Measurements from ENCODE around the gene CTDSPL.

CTDSPL gene

DNA sequence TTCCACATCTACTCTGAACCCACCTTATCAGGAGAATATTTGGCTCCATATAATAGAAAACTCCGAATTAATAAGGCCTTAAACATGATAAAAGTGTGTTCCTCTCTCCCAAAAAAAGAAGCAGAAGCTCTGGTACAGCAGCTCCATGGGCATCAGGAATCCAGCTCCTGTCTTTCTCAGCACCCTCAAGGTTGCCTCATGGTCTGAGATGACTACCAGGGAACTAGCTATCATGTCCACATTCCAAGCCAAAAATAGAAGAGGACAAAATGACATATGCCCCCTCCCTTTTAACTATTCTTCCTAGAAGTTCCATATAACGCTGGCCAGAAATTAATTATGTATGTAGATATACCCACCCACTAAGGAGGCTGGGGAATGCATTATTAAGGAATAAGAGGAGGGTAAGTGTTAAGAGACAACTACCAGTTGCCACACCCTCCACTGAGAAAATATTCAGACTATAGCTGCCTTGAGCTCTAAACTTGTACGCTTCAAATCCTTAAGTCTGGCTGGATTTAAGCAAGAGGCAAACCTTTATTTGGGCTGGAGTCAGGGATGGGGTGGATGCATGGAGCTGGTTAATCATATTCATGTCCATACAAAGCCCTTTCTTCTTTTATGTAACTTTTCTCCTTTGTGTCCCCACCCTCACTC is 35.8 kb upstream of the CTDSPL start:
- H3K27ac ChIP-seq (ENCODE audit: low read length), result no peak overlapping the region
- no peaks in the 10 kb centered on the region for H3K36me3 ChIP-seq (ENCODE audit: insufficient read depth, low read depth, low read length)
- H3K9me3 ChIP-seq (ENCODE audit: insufficient read depth, low read depth, low read length), result no peaks in the 10 kb centered on the region
- no peak overlapping the region for H3K9ac ChIP-seq (ENCODE audit: low read depth, low read length)
- peaks cover 7% of the 10 kb centered on the region; the same call in 1 of the 2 replicates for H3K4me1 ChIP-seq (ENCODE audit: insufficient read depth, low read length)
- H3K4me3 ChIP-seq (ENCODE audit: low read length), result no peak overlapping the region
- no peaks in the 10 kb centered on the region for H3K27me3 ChIP-seq (ENCODE audit: insufficient read depth, low read length)

DNA sequence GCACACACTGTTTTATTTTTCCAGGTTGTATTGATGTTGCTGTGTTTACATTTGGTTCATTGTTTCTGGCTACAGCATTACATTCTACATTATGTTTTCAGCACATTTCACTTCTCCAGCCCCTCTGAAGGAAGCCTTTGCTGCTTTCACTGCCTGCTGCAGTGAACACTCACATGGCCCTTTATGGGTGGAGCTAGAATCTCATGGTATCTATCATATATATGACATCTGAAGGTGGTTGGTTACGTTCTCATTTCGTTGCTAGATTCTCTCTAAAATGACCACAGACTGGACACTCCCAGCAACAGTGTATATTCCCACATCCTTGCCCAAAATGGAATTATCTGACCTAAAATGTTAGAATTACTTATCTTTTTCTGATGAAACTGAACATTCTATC is 35.2 kb upstream of the CTDSPL start:
- no peaks in the 10 kb centered on the region for H3K9me3 ChIP-seq (ENCODE audit: insufficient read depth, low read depth, low read length)
- peaks cover 7% of the 10 kb centered on the region; the same call in 1 of the 2 replicates for H3K4me1 ChIP-seq (ENCODE audit: insufficient read depth, low read length)
- no peaks in the 10 kb centered on the region for H3K36me3 ChIP-seq (ENCODE audit: insufficient read depth, low read depth, low read length)
- no peak overlapping the region for H3K27ac ChIP-seq (ENCODE audit: low read length)
- H3K27me3 ChIP-seq (ENCODE audit: insufficient read depth, low read length), result no peaks in the 10 kb centered on the region
- H3K9ac ChIP-seq (ENCODE audit: low read depth, low read length), result no peak overlapping the region
- H3K4me3 ChIP-seq (ENCODE audit: low read length), result no peak overlapping the region

GRCh38 chr3:37826933-37827332 is 34.7 kb upstream of the CTDSPL start:
- Histone ChIP-seq H3K9me3 (ENCODE audit: insufficient read depth, low read depth, low read length) (no peaks in the 10 kb centered on the region), H3K4me1 (ENCODE audit: insufficient read depth, low read length) (peaks cover 7% of the 10 kb centered on the region; the same call in 1 of the 2 replicates), H3K4me3 (ENCODE audit: low read length) (no peak overlapping the region), H3K9ac (ENCODE audit: low read depth, low read length) (no peak overlapping the region), H3K27ac (ENCODE audit: low read length) (no peak overlapping the region), H3K27me3 (ENCODE audit: insufficient read depth, low read length) (no peaks in the 10 kb centered on the region), H3K36me3 (ENCODE audit: insufficient read depth, low read depth, low read length) (no peaks in the 10 kb centered on the region)

DNA sequence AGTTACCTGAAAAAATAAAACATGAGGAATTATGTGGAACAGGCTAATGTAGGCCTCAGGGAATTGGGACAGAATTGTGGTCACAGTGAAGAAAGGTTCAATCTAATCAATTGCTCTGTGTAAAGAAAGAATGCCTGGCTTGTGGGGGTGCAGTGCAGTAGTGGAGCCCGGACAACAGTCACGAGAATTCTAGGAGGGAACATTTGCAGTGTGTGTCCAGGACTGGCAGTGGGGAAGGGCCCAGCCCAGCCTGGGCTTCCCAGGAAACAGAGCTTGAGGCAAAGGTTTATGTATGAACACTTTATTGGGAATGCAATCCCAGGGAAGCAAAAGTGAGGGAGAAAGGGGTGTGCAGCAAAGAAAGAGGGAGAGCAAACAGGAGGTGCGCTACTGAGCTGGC is 29.2 kb upstream of the CTDSPL start:
- no peaks in the 10 kb centered on the region for H3K36me3 ChIP-seq (ENCODE audit: insufficient read depth, low read depth, low read length)
- H3K4me1 ChIP-seq (ENCODE audit: insufficient read depth, low read length), result no peaks in the 10 kb centered on the region
- H3K27ac ChIP-seq (ENCODE audit: low read length), result no peak overlapping the region
- H3K27me3 ChIP-seq (ENCODE audit: insufficient read depth, low read length), result no peaks in the 10 kb centered on the region
- H3K4me3 ChIP-seq (ENCODE audit: low read length), result no peak overlapping the region
- H3K9ac ChIP-seq (ENCODE audit: low read depth, low read length), result no peak overlapping the region
- H3K9me3 ChIP-seq (ENCODE audit: insufficient read depth, low read depth, low read length), result no peaks in the 10 kb centered on the region

DNA sequence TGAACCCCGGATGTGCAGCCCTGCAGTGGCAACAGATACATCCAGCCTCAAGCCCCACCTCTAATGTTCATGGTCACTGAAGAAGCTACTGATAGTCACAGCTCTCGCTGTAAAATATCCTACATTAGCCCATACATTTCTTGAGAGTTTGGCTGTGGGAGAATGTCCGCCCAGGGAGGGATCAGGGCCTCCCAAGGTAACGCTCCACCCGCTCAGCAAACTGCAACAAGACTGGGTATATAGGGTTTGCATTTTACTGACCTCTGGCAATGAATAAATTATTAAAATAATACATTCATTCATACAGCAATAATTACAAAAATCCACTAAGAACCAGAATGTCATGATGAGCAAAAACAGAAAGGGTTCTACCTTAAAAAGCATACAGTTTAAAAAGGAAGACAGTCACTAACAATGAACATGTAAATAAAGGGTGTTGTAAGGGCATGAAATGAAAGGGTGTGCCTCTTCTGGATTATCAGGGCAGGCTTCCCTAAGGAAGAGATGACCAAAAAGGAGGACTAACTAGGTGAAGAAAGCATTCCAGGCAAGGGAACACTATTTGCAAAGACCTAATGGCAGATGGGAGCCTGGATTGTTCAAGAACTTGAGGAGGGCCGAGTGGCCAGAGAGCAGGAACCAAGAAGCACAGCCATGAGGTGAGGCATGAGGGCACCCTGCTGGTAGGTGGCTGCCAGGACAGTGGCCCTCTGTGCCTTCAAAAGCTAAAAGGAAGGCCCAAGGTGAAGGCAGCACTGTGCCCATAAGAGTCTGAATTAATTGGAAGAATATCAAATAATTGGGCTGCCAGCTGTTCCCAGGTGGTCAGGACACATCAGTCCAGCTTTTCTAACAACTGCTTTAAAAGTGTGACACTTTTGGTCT is 28.1 kb upstream of the CTDSPL start:
- no peaks in the 10 kb centered on the region for H3K36me3 ChIP-seq (ENCODE audit: insufficient read depth, low read depth, low read length)
- H3K4me1 ChIP-seq (ENCODE audit: insufficient read depth, low read length), result no peaks in the 10 kb centered on the region
- no peak overlapping the region for H3K4me3 ChIP-seq (ENCODE audit: low read length)
- H3K9me3 ChIP-seq (ENCODE audit: insufficient read depth, low read depth, low read length), result no peaks in the 10 kb centered on the region
- no peaks in the 10 kb centered on the region for H3K27me3 ChIP-seq (ENCODE audit: insufficient read depth, low read length)
- no peak overlapping the region for H3K9ac ChIP-seq (ENCODE audit: low read depth, low read length)
- no peak overlapping the region for H3K27ac ChIP-seq (ENCODE audit: low read length)

DNA sequence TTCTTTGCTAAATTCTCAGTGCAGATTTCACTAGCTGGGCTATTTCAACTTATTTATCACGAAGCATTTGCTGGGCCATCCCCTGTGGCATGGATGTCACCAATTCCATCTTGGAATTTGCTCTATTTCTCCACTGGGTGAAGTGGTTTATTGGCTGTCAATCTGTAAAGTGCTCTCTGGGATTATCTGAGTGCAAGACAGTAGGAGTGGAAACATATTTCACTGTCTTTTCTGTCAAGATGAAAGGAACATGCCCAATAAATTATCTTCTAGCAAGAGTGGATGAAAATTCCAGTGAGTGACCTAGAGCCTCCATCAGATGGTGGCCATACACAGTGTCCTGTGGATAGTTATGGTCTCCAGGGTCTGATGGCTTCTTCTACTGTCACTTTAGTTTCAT is 25.1 kb upstream of the CTDSPL start:
- Histone ChIP-seq H3K27ac (ENCODE audit: low read length) (no peak overlapping the region), H3K4me3 (ENCODE audit: low read length) (no peak overlapping the region), H3K9me3 (ENCODE audit: insufficient read depth, low read depth, low read length) (no peaks in the 10 kb centered on the region), H3K27me3 (ENCODE audit: insufficient read depth, low read length) (no peaks in the 10 kb centered on the region), H3K36me3 (ENCODE audit: insufficient read depth, low read depth, low read length) (no peaks in the 10 kb centered on the region), H3K4me1 (ENCODE audit: insufficient read depth, low read length) (no peaks in the 10 kb centered on the region), H3K9ac (ENCODE audit: low read depth, low read length) (no peak overlapping the region)

DNA sequence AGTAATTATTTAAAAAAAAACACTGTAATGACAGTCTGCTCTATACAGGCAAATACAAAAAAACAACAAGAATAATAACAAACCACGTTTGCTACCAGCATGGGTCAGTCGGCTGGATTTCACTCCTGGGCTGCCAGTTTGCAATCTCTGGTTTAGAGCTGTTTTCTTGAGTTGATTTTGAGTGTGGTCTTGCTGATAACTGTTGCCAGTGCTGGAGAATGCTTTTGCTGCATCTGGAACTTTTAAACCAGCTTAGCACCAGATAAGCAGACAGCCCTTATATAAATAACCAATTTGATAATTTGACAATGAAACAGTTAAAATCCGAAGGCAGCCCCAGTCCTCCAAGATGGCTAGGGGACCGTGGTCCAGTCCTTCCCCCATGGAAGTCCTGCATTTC is 14.0 kb upstream of the CTDSPL start:
- H3K36me3 ChIP-seq (ENCODE audit: insufficient read depth, low read depth, low read length), result no peaks in the 10 kb centered on the region
- no peaks in the 10 kb centered on the region for H3K9me3 ChIP-seq (ENCODE audit: insufficient read depth, low read depth, low read length)
- H3K9ac ChIP-seq (ENCODE audit: low read depth, low read length), result no peak overlapping the region
- no peak overlapping the region for H3K27ac ChIP-seq (ENCODE audit: low read length)
- no peak overlapping the region for H3K4me3 ChIP-seq (ENCODE audit: low read length)
- H3K27me3 ChIP-seq (ENCODE audit: insufficient read depth, low read length), result no peaks in the 10 kb centered on the region
- peaks cover 10% of the 10 kb centered on the region; the same call in 1 of the 2 replicates for H3K4me1 ChIP-seq (ENCODE audit: insufficient read depth, low read length)

DNA sequence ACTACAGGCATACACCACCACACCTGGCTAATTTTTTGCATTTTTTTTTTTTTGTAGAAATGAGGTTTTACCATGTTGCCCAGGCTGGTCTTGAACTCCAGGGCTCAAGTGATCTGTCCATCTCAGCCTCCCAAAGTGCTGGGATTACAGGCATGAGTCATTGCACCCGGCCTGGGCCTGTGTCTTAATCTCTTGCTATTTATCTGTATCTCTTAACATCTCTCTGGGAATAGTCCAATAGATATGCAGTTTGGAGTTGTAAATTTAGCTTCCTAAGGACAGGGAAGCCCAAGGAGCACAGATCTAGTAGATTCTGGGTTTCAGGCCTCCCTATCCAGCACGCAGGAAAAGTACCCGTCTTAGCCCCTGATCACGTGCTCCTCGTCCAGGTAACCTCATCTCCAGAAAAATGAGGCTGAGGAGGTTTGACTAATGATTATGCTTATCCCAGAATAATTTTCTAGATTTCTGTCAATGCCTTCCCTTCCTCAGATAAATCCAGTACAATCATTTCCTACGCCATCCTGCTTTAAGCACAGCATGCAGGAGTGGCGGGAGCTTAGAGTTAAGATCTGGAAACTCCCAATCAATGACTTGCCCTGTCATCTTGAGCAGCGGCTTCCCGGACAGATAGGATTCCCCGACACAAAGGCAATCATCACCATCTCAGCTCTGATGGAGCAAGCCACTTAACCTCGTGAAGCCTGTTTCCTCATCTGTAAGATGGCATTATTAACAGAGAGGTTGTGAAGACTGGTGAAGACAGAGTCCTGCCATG is 12.3 kb upstream of the CTDSPL start:
- Histone ChIP-seq H3K4me3 (ENCODE audit: low read length) (no peak overlapping the region), H3K4me1 (ENCODE audit: insufficient read depth, low read length) (peaks cover 10% of the 10 kb centered on the region; the same call in 1 of the 2 replicates), H3K27me3 (ENCODE audit: insufficient read depth, low read length) (no peaks in the 10 kb centered on the region), H3K9ac (ENCODE audit: low read depth, low read length) (no peak overlapping the region), H3K36me3 (ENCODE audit: insufficient read depth, low read depth, low read length) (no peaks in the 10 kb centered on the region), H3K27ac (ENCODE audit: low read length) (no peak overlapping the region), H3K9me3 (ENCODE audit: insufficient read depth, low read depth, low read length) (no peaks in the 10 kb centered on the region)

DNA sequence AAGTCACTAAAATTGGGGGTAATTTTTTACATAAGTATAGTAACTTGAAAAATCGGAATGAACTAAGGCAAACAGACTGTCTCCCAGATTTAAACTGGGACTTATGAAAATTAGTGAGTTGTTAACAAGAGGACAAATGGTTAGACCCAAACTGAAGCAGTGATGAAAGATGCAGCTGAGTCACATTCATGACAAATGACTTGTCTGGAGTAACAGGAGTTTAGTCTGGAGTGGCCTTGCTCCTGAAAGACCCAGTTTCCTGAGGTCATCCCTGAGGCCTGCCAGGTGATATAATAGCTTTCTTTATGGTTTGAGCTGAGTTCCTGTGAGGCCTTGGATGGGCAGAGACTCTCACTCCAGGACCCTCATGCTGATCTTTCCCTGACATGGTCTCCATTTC is 9.6 kb upstream of the CTDSPL start:
- Histone ChIP-seq H3K4me3 (ENCODE audit: low read length) (no peak overlapping the region), H3K9ac (ENCODE audit: low read depth, low read length) (no peak overlapping the region), H3K9me3 (ENCODE audit: insufficient read depth, low read depth, low read length) (no peaks in the 10 kb centered on the region), H3K27ac (ENCODE audit: low read length) (no peak overlapping the region), H3K36me3 (ENCODE audit: insufficient read depth, low read depth, low read length) (no peaks in the 10 kb centered on the region), H3K4me1 (ENCODE audit: insufficient read depth, low read length) (peaks cover 10% of the 10 kb centered on the region; the same call in 1 of the 2 replicates), H3K27me3 (ENCODE audit: insufficient read depth, low read length) (no peaks in the 10 kb centered on the region)

GRCh38 chr3:37852771-37853170 is 8.9 kb upstream of the CTDSPL start:
- peaks cover 10% of the 10 kb centered on the region; the same call in 1 of the 2 replicates for H3K4me1 ChIP-seq (ENCODE audit: insufficient read depth, low read length)
- H3K27ac ChIP-seq (ENCODE audit: low read length), result no peak overlapping the region
- no peaks in the 10 kb centered on the region for H3K9me3 ChIP-seq (ENCODE audit: insufficient read depth, low read depth, low read length)
- no peaks in the 10 kb centered on the region for H3K36me3 ChIP-seq (ENCODE audit: insufficient read depth, low read depth, low read length)
- no peaks in the 10 kb centered on the region for H3K27me3 ChIP-seq (ENCODE audit: insufficient read depth, low read length)
- H3K4me3 ChIP-seq (ENCODE audit: low read length), result no peak overlapping the region
- H3K9ac ChIP-seq (ENCODE audit: low read depth, low read length), result no peak overlapping the region

DNA sequence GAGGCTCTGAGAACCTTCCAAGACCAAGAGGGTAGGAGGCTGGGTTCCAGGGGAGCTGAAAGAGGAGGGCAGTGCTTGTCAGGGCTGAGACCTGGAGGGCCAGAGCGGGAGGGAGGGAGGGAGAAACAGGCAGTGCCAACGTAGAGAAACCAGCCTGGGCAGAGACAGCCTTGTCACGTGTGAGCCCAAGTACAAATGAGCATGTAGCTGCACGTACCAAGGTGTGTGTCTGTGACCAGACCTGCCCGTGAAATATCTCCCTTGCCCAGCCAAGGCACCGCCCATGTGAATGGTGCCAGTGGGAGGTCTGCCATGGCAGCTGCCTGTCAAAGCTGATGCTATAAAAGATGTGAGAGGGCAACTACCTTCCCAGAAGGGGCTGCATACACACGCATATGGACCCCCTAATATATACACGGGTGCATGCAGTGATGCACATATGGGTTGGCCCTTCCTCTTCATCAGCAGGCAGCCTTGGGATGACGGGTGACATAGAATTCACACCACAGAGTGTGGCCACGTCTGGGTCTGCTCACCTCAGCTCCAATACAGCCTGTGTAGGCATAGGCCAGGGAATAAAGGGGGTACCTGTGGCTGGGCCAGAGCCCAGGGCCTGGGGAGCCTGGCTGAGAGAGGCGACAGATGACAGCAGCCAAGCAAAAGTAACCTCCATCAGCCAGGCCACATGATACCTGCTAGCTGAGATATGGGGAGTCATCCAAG is 7.8 kb upstream of the CTDSPL start:
- H3K9ac ChIP-seq (ENCODE audit: low read depth, low read length), result no peak overlapping the region

More for the DNA sequence above, 7.8 kb upstream of the CTDSPL start:
- peaks cover 2% of the 10 kb centered on the region; the same call in 1 of the 2 replicates for H3K27me3 ChIP-seq (ENCODE audit: insufficient read depth, low read length)
- no peak overlapping the region for H3K4me3 ChIP-seq (ENCODE audit: low read length)
- no peaks in the 10 kb centered on the region for H3K36me3 ChIP-seq (ENCODE audit: insufficient read depth, low read depth, low read length)
- H3K9me3 ChIP-seq (ENCODE audit: insufficient read depth, low read depth, low read length), result no peaks in the 10 kb centered on the region
- H3K27ac ChIP-seq (ENCODE audit: low read length), result no peak overlapping the region
- peaks cover 10% of the 10 kb centered on the region; the same call in 1 of the 2 replicates for H3K4me1 ChIP-seq (ENCODE audit: insufficient read depth, low read length)
